Epithelial cell of proximal tubule (primary cell): ENCODE results near the gene DLX3. TPM values are rescaled to one million over a fixed set of nuclear protein-coding genes. Genes with fewer than 3 reads are reported as not detected.
A peak's percentile ranks its signal among the peaks of the same experiment; 100 is the strongest.

ENCODE experiments used
- DNase-seq: peaks from one replicate; pipeline ENCODE4 v3.0.0-alpha.2; 2011; ENCODE audit warnings: low read depth
- H3K4me3 ChIP-seq: 2 replicates; pipeline ENCODE4 v1.5.1; 2011; ENCODE audit warnings: low read depth, mild to moderate bottlenecking, low read length
- total RNA-seq: library from RNA; depleted of rRNA; stranded (reverse); fragments of >200 nt; gene quantifications from 2 replicates; pipeline ENCODE4 v1.2.3, GENCODE V29; 2015
- TF ChIP-seq, protein P1 (sequence below): conservative IDR thresholded peaks from 2 replicates; pipeline ENCODE4 v1.5.1; 2012; ENCODE audit warnings: low read depth, mild to moderate bottlenecking, low read length

Gene DLX3
- total RNA-seq, 1 donor from 2014 or later, result not detected

DNA sequence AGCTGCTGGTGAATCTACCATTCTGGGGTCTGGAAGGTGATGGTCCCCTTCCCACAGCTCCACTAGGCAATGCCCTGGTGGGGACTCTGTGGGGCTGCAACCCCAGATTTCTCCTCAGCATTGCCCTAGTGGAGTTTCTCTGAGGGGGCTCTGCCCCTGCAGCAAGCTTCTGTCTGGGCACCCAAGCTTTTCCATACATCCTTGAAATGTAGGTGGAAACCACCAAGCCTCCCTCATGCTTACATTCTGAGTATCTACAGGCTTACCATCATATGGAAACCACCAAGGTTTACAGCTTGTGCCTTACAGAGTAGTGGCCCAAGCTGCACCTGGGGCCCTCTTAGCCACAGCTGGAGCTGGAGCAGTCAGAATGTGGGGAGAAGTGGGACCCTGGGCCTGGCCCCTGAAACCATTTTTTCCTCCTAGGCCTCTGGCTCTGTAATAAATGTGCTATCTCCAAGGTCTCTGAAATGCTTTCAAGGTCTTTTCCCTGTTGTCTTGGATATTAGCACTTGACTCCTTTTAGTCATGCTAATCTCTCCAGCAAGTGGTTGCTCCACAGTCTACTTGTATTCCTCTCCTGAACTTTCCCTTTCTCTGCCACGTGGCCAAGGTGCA lies 19.6 kb upstream of the DLX3 start:
- no peak overlapping the region for H3K4me3 ChIP-seq
- TF ChIP-seq, protein P1, sequence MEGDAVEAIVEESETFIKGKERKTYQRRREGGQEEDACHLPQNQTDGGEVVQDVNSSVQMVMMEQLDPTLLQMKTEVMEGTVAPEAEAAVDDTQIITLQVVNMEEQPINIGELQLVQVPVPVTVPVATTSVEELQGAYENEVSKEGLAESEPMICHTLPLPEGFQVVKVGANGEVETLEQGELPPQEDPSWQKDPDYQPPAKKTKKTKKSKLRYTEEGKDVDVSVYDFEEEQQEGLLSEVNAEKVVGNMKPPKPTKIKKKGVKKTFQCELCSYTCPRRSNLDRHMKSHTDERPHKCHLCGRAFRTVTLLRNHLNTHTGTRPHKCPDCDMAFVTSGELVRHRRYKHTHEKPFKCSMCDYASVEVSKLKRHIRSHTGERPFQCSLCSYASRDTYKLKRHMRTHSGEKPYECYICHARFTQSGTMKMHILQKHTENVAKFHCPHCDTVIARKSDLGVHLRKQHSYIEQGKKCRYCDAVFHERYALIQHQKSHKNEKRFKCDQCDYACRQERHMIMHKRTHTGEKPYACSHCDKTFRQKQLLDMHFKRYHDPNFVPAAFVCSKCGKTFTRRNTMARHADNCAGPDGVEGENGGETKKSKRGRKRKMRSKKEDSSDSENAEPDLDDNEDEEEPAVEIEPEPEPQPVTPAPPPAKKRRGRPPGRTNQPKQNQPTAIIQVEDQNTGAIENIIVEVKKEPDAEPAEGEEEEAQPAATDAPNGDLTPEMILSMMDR, result no peak
- DNase-seq, result no peak

DNA sequence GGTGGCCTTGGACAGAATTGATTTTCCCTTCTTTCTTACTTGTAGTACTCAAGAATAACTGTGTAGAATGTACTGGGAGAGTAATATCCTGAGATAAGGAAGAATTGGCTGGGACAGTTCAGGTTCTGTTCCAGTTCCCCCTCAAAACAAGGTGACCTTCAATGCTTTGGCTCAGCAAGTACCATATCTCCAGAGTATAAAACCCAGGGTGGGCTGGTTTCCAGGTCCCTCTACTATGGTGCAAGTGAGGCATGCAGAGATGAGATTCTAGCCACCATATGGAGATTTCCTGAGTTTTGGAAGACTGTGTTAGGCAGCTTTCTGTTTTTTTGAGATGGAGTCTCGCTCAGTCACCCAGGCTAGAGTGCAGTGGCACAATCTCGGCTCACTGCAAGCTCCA lies 18.1 kb upstream of the DLX3 start:
- no peak overlapping the region for H3K4me3 ChIP-seq

DNA sequence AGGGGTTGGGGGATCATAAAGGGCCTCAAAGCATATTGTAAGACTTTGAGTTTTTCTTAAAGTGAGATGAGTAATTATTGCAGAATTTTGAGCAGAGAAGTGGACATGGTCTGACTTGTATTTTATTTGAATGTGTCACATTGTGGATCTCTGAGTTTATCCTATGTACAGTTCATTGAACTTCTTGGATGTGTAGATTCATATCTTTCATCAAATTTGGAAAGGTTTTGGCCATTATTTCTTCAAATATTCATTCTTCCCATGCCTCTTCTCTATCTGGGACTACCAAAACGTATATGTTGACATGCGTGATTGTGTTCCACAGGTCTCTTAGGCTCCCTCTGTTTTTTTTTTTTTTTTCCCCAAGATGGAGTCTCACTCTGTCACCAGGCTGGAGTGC lies 14.3 kb upstream of the DLX3 start:
- DNase-seq, result no peak
- H3K4me3 ChIP-seq, result no peak overlapping the region
- TF ChIP-seq, protein P1, result no peak

More for the DNA sequence above, 18.1 kb upstream of the DLX3 start:
- TF ChIP-seq, protein P1, result no peak
- no peak for DNase-seq

DNA sequence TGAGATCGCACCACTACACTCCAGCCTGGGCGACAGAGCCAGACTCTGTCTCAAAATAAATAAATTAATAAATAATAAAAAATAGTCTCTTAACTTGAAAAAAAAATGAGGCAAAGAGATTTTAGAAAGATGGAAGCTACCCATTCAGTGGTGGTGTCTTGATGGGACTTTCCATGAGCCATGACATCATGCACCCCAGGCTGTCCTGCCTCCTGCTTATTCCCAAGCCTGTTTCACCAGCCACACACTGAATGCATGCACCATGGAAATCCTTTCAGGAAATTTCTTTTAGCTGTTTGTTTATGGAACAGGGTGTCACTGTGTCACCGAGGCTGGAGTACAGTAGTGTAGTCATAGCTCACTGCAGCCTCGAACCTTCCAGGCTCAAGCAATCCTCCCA lies 8.9 kb upstream of the DLX3 start:
- TF ChIP-seq, protein P1, result no peak
- H3K4me3 ChIP-seq, result no peak overlapping the region
- no peak for DNase-seq

DNA sequence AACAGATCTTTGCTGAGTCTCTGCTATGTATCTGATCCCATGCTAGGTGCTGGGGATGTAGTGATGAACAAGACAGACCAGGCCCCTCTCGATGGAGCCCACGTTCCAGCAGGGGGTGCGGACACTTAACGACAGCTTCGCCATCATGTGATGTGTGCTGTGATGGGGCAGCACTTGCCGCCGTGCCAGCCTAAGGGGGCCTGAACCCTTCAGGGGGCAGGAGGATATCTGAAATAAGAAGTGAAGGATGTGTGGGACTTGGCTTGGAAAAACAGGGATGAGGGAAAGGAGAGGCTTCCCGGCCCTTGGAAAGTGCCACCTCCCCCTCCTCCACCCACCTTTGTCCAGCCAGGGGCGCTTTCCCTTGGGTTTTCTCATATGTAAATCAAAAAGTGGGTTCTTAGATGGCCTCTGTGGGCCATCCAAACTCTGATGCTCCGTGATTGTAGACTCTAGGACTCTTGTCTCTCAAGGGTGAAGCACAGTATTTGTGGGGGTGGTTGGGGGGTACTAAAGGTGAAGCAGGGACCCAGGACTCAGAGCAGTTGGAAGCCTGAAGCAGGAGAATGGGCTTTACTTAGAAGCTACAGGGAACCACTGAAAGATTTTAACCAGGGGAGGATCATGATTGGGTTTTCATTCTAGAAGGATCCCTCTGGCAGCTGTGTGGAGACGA lies 4.0 kb upstream of the DLX3 start:
- TF ChIP-seq, protein P1, result no peak
- no peak overlapping the region for H3K4me3 ChIP-seq
- DNase-seq, result no peak

DNA sequence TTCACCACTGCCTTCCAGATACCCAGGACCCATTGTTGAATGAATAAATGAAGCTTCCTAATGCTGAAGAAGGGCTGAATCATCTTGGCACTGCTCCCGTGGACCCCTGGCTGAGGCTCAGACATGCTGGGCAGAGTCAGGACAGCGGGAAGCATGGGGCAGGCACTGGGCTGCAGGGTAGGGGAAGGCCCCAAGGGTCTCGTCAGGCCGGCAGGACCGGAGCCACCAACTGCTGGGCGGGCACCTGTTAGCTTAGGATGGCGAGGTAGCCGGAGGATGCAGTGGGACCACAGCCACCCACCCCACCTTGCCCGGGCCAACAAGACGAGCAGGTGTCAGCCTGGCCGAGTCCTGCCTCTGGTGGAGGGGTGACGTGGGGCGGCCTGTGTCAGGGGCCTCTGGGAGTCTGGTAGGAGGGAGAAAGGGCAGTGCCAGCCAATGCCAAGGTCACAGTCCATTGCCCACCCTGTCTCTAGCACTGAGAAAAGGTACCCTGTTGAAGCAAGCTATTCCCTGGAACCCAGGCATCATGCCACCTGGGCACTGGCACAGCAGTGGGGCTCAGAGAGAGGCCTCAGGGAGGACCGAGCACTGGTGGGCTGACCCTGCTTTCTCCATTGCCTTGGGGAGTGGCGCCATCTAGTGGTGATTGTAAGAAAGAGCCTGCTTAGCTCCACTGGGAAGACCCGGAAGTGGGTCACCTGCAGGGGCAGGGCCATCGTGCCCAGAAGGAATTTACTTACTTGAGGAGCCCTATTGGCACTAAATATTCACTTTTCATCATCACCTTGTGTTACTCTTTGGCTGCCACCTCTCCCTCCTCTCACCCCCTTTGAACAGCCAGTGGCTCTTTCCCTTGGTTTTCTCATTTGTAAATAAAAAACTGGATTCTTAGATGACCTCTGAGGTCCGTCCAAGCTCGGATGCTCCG lies 3.0 kb upstream of the DLX3 start:
- no peak overlapping the region for H3K4me3 ChIP-seq
- peak; percentile 20 for DNase-seq
- TF ChIP-seq, protein P1, result peak; percentile 93
